ENCODE data around the gene DPH5. TPM values are rescaled to one million over a fixed set of nuclear protein-coding genes. Genes with fewer than 3 reads are reported as not detected.

The DPH5 gene
- total RNA-seq, 1 experiment from 2014 or later: 23.8 TPM

GRCh38 chr1:101006553-101006952, 19.0 kb downstream of the DPH5 start:
- intact Hi-C loops (cut with micrococcal nuclease; ENCODE audit: unreplicated experiment): no loop called here
- no peaks in the 10 kb centered on the region for H3K4me1 Mint-ChIP-seq (ENCODE audit: low read depth, unreplicated experiment)

GRCh38 chr1:101005871-101006270, 19.7 kb downstream of the DPH5 start:
- no peaks in the 10 kb centered on the region for H3K27me3 ChIP-seq (replicated peaks; ENCODE audit: control insufficient read depth, insufficient read depth, low read length)
- peaks cover 16% of the 10 kb centered on the region for H3K4me1 ChIP-seq
- ChIA-PET POLR2A (no interaction called here), CTCF (no interaction called here)
- H3K36me3 ChIP-seq (ENCODE audit: control insufficient read depth, insufficient read depth, low read length): no peaks in the 10 kb centered on the region
- no peaks in the 10 kb centered on the region for H3K4me1 Mint-ChIP-seq (ENCODE audit: low read depth, unreplicated experiment)
- TF ChIP-seq CTCF (IDR thresholded peaks at IDR 0.05; ENCODE audit: insufficient read depth in 1 of 2, low read depth in 1 of 2, low read length in 1 of 2, severe bottlenecking in 1 of 2, unreplicated experiment in 1 of 2): no peak
- H3K27me3 Mint-ChIP-seq (ENCODE audit: insufficient read depth, unreplicated experiment): no peaks in the 10 kb centered on the region
- no peak overlapping the region for H3K4me3 Mint-ChIP-seq (ENCODE audit: unreplicated experiment)
- no TSS peak for BruUV-seq (replicated peaks)
- no peaks in the 10 kb centered on the region for H3K9me3 ChIP-seq
- DNase-seq: no peak
- no peaks in the 10 kb centered on the region for H3K9me3 Mint-ChIP-seq (ENCODE audit: unreplicated experiment)
- H3K36me3 Mint-ChIP-seq (ENCODE audit: insufficient read depth, unreplicated experiment): peaks cover 5% of the 10 kb centered on the region
- intact Hi-C loops (cut with micrococcal nuclease; ENCODE audit: unreplicated experiment): no loop called here
- H3K27ac Mint-ChIP-seq (ENCODE audit: unreplicated experiment): no peak overlapping the region
- no peak overlapping the region for H3K4me3 ChIP-seq (ENCODE audit: low read depth, low read length)

More at GRCh38 chr1:101006553-101006952, 19.0 kb downstream of the DPH5 start:
- no peak overlapping the region for H3K27ac Mint-ChIP-seq (ENCODE audit: unreplicated experiment)
- no peak overlapping the region for H3K4me3 ChIP-seq (ENCODE audit: low read depth, low read length)
- H3K4me1 ChIP-seq: peaks cover 16% of the 10 kb centered on the region
- no peaks in the 10 kb centered on the region for H3K9me3 ChIP-seq
- H3K36me3 Mint-ChIP-seq (ENCODE audit: insufficient read depth, unreplicated experiment): peaks cover 5% of the 10 kb centered on the region
- no peaks in the 10 kb centered on the region for H3K36me3 ChIP-seq (ENCODE audit: control insufficient read depth, insufficient read depth, low read length)
- no peaks in the 10 kb centered on the region for H3K27me3 Mint-ChIP-seq (ENCODE audit: insufficient read depth, unreplicated experiment)
- TF ChIP-seq CTCF (IDR thresholded peaks at IDR 0.05; ENCODE audit: insufficient read depth in 1 of 2, low read depth in 1 of 2, low read length in 1 of 2, severe bottlenecking in 1 of 2, unreplicated experiment in 1 of 2): no peak
- ChIA-PET CTCF (no interaction called here), POLR2A (no interaction called here)
- H3K9me3 Mint-ChIP-seq (ENCODE audit: unreplicated experiment): no peaks in the 10 kb centered on the region
- no peak overlapping the region for H3K4me3 Mint-ChIP-seq (ENCODE audit: unreplicated experiment)
- no peak for DNase-seq
- no peaks in the 10 kb centered on the region for H3K27me3 ChIP-seq (replicated peaks; ENCODE audit: control insufficient read depth, insufficient read depth, low read length)
- no TSS peak for BruUV-seq (replicated peaks)

- BruUV-seq (replicated peaks): no TSS peak
- ChIA-PET POLR2A (no interaction called here), CTCF (no interaction called here)
- Histone ChIP-seq H3K27me3 (replicated peaks; ENCODE audit: control insufficient read depth, insufficient read depth, low read length) (no peaks in the 10 kb centered on the region), H3K36me3 (ENCODE audit: control insufficient read depth, insufficient read depth, low read length) (no peaks in the 10 kb centered on the region), H3K9me3 (no peaks in the 10 kb centered on the region), H3K4me1 (peaks cover 16% of the 10 kb centered on the region), H3K4me3 (ENCODE audit: low read depth, low read length) (no peak overlapping the region)
- H3K27me3 Mint-ChIP-seq (ENCODE audit: insufficient read depth, unreplicated experiment): no peaks in the 10 kb centered on the region
- no peak overlapping the region for H3K27ac Mint-ChIP-seq (ENCODE audit: unreplicated experiment)
- H3K9me3 Mint-ChIP-seq (ENCODE audit: unreplicated experiment): no peaks in the 10 kb centered on the region
- DNase-seq: no peak
- no peaks in the 10 kb centered on the region for H3K4me1 Mint-ChIP-seq (ENCODE audit: low read depth, unreplicated experiment)
- no peak overlapping the region for H3K4me3 Mint-ChIP-seq (ENCODE audit: unreplicated experiment)
- intact Hi-C loops (cut with micrococcal nuclease; ENCODE audit: unreplicated experiment): no loop called here
- no peak for TF ChIP-seq CTCF (IDR thresholded peaks at IDR 0.05; ENCODE audit: insufficient read depth in 1 of 2, low read depth in 1 of 2, low read length in 1 of 2, severe bottlenecking in 1 of 2, unreplicated experiment in 1 of 2)
- peaks cover 5% of the 10 kb centered on the region for H3K36me3 Mint-ChIP-seq (ENCODE audit: insufficient read depth, unreplicated experiment)
These were observed 20.4 kb downstream of the DPH5 start for GRCh38 chr1:101005183-101005582.

Data from Caco-2 (cell line).